Body of pancreas (tissue), 4 donors: ENCODE measurements around the gene PCGF3. TPM values are rescaled to one million over a fixed set of nuclear protein-coding genes. Genes with fewer than 3 reads are reported as not detected.
A peak's percentile ranks its signal among the peaks of the same experiment; 100 is the strongest.

ENCODE experiments used
- ATAC-seq: fragments of 150-250 bp; one replicate; pipeline ENCODE4 v1.9.1; 2016
- DNase-seq, 4 donors: peaks; one replicate each; pipeline ENCODE4 v3.0.0-alpha.2; 2019
- H3K27ac ChIP-seq, 4 donors: fragments of 200-600 bp; sonication (generic); 1 replicate in 3 of 4; 2 replicates in 1 of 4; pipeline versions ENCODE4 v1.5.1 to v1.6.1; 2016 to 2019; ENCODE audit warnings: mild to moderate bottlenecking in 1 of 4, mixed read lengths in 1 of 4, moderate library complexity in 1 of 4
- H3K27me3 ChIP-seq, 2 donors: fragments of 200-600 bp; sonication (generic); one replicate each; pipeline ENCODE4 v1.6.0; 2016; ENCODE audit warnings: mild to moderate bottlenecking in 1 of 2
- H3K36me3 ChIP-seq, 2 donors: fragments of 200-600 bp; sonication (generic); replicated peaks in 1 of 2; 2 replicates each; pipeline ENCODE4 v1.5.1; 2016; ENCODE audit warnings: low read depth in 2 of 2; ENCODE audit not compliant: insufficient read depth in 1 of 2
- H3K4me1 ChIP-seq: fragments of 200-600 bp; sonication (generic); one replicate; pipeline ENCODE4 v1.6.0; 2016
- H3K4me3 ChIP-seq, 2 donors: fragments of 200-600 bp; sonication (generic); 1 replicate in 1 of 2; 2 replicates in 1 of 2; pipeline ENCODE4 v1.5.1; 2016 to 2019
- H3K9me3 ChIP-seq, 3 donors: fragments of 200-600 bp; sonication (generic); 1 replicate in 2 of 3; 2 replicates in 1 of 3; pipeline ENCODE4 v1.5.1; 2016
- POLR2A ChIP-seq, 3 donors: fragments of 450-650 bp; IDR thresholded peaks; one replicate each; pipeline ENCODE4 v1.6.1; 2016; ENCODE audit warnings: antibody characterized with exemption in 3 of 3, mild to moderate bottlenecking in 2 of 3
- WGBS, 2 donors: methylation state at CpG; one replicate each; pipeline ENCODE4 v1.1.5; 2017; 5-methylcytosine and 5-hydroxymethylcytosine counted together
- intact Hi-C: fragments of 100-400 bp; cut with DNase I; formaldehyde crosslinking; loops from one replicate; pipeline ENCODE4 v1.15.1; 2023
- total RNA-seq, 2 donors: library from RNA; depleted of rRNA; stranded (reverse); fragments of >200 nt; gene quantifications; one replicate each; pipeline ENCODE4 v1.1.0, GENCODE V29; 2016
- TF ChIP-seq, protein P1 (sequence below), 7 experiments: fragments of 450-650 bp in 4 of 7; fragments of 200-600 bp in 3 of 7; sonication (generic) in 3 of 7; IDR thresholded peaks; one replicate each; pipeline ENCODE4 v1.5.1; 2016 to 2019; ENCODE audit warnings: antibody characterized with exemption in 7 of 7

The PCGF3 gene
- total RNA-seq, 2 donors from 2014 or later, result 16.8 to 31.1 TPM

DNA sequence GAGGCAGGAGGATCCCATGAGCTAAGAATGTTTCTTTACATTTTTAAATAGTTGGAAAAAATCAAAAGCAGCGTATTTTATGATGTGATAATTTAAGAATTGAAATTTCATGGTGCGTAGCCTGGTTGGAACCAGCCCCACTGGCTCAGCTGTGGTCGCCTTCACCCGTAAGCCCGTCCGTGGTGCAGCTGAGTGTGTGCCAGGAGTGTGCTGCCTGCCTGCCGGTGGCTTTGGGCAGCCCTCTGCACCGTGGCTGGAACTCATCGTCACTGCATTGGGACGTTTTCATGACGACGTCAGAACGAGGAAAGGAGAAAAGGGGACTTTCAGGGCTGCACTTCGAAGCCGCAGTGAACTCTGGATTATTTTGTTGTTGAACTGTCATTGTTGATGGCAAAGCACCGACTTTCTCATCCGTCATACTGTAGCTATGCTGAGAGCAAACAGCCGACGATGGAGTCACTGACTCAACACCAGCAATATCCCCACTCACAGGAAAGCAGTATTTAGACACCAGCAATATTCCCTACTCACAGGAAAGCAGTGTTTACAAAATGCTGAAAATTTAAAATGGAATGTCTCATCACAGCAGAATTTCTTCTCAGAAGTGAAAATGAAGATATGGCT, 35.1 kb downstream of the PCGF3 start:
- no peak overlapping the region for H3K27ac ChIP-seq
- H3K4me3 ChIP-seq, result no peak overlapping the region
- ATAC-seq (no peak), DNase-seq (no peak)
- intact Hi-C loops, result no loop called here
- WGBS, 2 donors, result 86 to 90% methylated on average over 19 of the region's 19 CpGs
- H3K36me3 ChIP-seq, result peaks cover 5 to 16% of the 10 kb centered on the region in 2 donors
- H3K27me3 ChIP-seq, result no peaks in the 10 kb centered on the region
- TF ChIP-seq POLR2A (IDR thresholded peaks at IDR 0.05), result no peak
- TF ChIP-seq, protein P1, sequence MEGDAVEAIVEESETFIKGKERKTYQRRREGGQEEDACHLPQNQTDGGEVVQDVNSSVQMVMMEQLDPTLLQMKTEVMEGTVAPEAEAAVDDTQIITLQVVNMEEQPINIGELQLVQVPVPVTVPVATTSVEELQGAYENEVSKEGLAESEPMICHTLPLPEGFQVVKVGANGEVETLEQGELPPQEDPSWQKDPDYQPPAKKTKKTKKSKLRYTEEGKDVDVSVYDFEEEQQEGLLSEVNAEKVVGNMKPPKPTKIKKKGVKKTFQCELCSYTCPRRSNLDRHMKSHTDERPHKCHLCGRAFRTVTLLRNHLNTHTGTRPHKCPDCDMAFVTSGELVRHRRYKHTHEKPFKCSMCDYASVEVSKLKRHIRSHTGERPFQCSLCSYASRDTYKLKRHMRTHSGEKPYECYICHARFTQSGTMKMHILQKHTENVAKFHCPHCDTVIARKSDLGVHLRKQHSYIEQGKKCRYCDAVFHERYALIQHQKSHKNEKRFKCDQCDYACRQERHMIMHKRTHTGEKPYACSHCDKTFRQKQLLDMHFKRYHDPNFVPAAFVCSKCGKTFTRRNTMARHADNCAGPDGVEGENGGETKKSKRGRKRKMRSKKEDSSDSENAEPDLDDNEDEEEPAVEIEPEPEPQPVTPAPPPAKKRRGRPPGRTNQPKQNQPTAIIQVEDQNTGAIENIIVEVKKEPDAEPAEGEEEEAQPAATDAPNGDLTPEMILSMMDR (IDR thresholded peaks at IDR 0.05), result no peak
- no peaks in the 10 kb centered on the region for H3K4me1 ChIP-seq
- H3K9me3 ChIP-seq, result peaks cover 0 to 4% (median 0%) of the 10 kb centered on the region in 3 donors

DNA sequence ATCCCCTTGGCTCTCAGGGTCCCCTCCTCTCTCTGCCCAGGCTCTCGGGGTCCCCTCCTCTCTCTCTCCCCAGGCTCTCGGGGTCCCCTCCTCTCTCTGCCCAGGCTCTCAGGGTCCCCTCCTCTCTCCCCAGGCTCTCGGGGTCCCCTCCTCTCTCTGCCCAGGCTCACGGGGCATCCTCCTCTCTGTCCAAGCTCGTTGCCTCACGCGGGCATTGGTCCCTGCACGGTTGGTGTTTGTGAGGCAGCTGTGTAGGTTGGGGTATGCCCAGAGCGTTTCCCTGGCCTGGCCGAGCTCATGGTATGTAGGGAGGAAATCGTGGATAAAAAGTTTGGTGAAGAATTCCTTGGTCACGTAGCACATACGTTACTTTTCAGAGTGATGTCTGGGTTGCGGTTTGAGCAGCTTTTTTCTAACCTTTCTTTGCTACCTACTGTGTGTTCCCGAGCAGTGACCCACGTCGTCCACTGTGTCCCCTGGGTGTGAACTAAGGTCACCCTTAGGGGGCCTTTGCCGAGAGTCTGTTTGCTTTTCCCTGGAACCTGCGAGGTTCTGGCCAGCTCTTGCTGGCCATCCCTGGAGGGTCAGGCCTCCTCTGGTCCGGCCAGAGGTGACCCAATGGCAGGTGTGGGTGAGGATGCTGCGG, 36.6 kb downstream of the PCGF3 start:
- Histone ChIP-seq H3K9me3 (peaks cover 0 to 4% (median 0%) of the 10 kb centered on the region in 3 donors), H3K27me3 (no peaks in the 10 kb centered on the region), H3K27ac (no peak overlapping the region), H3K36me3 (peaks cover 5 to 16% of the 10 kb centered on the region in 2 donors), H3K4me3 (no peak overlapping the region), H3K4me1 (no peaks in the 10 kb centered on the region)
- no peak for ATAC-seq
- WGBS, 2 donors, result 85 to 94% methylated on average over 18 to 21 of the region's 21 CpGs
- intact Hi-C loops, result no loop called here
- no peak for DNase-seq
- TF ChIP-seq, protein P1 (IDR thresholded peaks at IDR 0.05), result no peak
- TF ChIP-seq POLR2A (IDR thresholded peaks at IDR 0.05), result no peak

DNA sequence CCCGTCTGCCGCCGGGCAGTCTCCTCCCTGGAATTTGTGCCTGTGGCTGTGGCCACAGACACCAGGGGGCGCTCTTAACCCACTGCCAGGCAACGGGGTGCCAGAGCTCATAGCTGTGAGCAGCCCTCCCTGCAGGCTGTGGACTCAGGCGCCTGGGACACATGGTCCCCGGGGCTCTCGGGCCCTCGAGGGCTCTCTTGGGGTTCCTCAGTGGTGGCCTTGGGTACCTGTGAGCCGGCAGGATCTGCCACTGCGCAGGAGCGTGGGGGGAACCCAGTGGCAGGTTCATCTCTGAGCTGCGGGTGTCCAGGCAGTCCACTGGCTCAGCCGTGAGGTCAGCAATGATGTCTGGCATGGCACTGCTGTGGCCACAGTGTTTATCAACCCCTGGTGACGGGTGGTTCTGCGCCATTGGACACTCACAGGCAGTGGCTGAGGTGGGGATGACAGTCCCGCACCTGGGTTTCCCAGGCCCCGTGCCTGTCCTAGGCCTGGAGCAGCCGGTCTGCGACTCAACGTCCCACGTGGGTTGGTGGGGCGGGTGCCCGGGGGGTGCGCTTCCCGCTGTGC, 37.2 kb downstream of the PCGF3 start:
- no peak for TF ChIP-seq POLR2A (IDR thresholded peaks at IDR 0.05)
- TF ChIP-seq, protein P1 (IDR thresholded peaks at IDR 0.05), result peak in 6 of 7 experiments; percentile 45 to 60 (median 49)
- no peaks in the 10 kb centered on the region for H3K27me3 ChIP-seq
- no peaks in the 10 kb centered on the region for H3K4me1 ChIP-seq
- peaks cover 0 to 8% (median 0%) of the 10 kb centered on the region in 3 donors for H3K9me3 ChIP-seq
- peaks cover 5 to 13% of the 10 kb centered on the region in 2 donors for H3K36me3 ChIP-seq
- H3K4me3 ChIP-seq, result no peak overlapping the region
- H3K27ac ChIP-seq, result no peak overlapping the region
- 78 to 95% methylated on average over 9 to 26 of the region's 26 CpGs for WGBS, 2 donors
- peak; percentile 47 to 53 (median 50) for DNase-seq
- intact Hi-C loops, result no loop called here
- peak; percentile 63 for ATAC-seq

DNA sequence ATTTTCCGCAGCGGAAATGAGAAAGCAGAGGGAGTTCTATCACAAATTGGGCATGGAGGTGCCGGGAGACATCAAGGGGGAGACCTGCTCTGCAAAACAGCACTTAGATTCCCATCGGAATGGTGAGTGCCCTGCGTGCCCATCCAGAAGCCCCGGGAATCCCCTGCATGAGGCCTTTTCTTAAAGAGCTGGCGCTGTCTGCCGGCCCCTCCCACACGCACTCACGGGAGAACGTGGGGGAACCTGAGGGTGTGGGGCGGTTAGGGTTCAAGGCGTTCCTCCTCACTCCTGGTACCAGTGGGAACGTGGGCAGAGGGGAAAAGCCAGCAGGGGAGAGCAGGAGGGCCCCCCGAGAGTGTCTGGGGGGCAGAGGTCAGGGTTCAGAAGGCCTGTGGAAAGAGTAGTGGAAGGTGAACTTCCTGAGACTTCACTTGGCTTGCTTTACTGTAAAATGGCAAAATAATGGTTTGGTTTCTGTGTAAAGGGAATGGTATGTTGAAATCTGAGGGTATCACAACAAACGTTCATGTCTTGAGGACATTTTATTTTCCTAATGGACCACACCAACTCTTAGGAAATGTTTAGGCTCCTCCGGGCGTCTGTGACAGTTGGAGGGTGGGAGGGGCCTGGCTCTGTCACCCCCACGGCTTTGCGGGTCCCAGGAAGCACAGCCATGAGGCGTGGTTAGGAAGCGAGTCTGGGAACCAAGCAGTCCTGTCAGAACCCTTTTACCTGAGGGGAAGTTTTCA, 38.0 kb downstream of the PCGF3 start:
- WGBS, 2 donors, result 83 to 91% methylated on average over 16 to 22 of the region's 22 CpGs
- DNase-seq (no peak), ATAC-seq (no peak)
- TF ChIP-seq POLR2A (IDR thresholded peaks at IDR 0.05), result no peak
- TF ChIP-seq, protein P1 (IDR thresholded peaks at IDR 0.05), result no peak
- no peaks in the 10 kb centered on the region for H3K27me3 ChIP-seq
- peaks cover 5 to 9% of the 10 kb centered on the region in 2 donors for H3K36me3 ChIP-seq
- peaks cover 0 to 14% (median 0%) of the 10 kb centered on the region in 3 donors for H3K9me3 ChIP-seq
- intact Hi-C loops, result no loop called here
- H3K4me1 ChIP-seq, result no peaks in the 10 kb centered on the region
- H3K27ac ChIP-seq, result no peak overlapping the region
- no peak overlapping the region for H3K4me3 ChIP-seq
